ENCODE measurements around the gene PAK4.

The PAK4 gene

DNA sequence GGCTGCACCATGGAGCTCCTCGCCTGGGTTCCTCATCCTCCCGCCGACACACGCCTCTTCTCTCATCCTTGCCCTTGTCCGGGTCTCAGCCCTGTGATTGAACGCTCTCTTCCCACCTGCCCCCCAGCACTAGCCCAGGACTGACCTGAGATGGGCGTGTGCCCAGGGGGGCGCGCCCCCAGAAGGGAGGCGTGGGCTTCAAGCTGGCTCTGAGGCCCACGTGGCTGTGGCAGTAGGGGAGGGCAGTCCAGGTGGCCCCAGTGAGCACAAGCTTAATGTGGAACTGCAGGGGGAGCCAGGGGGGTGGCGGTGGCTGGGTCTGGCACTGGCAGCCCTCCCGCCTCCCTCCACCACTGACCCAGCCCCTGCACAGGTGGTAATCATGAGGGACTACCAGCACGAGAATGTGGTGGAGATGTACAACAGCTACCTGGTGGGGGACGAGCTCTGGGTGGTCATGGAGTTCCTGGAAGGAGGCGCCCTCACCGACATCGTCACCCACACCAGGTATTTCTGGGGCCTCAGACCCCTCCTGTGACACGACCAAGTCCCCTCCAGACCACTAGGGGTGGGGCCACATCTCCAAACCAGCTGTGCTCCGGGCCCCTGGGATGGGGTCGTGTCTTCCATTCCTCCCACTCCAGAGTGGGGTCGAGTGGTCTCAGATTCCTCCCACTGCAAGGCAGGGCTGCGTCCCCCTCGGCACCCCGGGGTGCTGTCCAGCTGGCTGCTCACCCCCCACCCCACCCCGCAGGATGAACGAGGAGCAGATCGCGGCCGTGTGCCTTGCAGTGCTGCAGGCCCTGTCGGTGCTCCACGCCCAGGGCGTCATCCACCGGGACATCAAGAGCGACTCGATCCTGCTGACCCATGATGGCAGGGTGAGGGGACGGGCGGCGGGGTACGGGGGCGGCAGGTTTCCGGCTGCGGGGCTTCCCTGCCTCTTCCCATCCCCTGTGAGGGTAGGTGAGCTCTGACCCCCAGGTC is 49.3 kb downstream of the PAK4 start:
- TF ChIP-seq POLR2A (IDR thresholded peaks at IDR 0.05; ENCODE audit: low read length) (no peak), GATA1 (IDR thresholded peaks at IDR 0.05; ENCODE audit: low read depth, low read length) (no peak)
- no peak for DNase-seq

- DNase-seq = no peak
- no peak for TF ChIP-seq POLR2A (IDR thresholded peaks at IDR 0.05; ENCODE audit: low read length)
- TF ChIP-seq GATA1 (IDR thresholded peaks at IDR 0.05; ENCODE audit: low read depth, low read length) = no peak
Measured at GRCh38 chr19:39175564-39175963, 50.0 kb downstream of the PAK4 start.

DNA sequence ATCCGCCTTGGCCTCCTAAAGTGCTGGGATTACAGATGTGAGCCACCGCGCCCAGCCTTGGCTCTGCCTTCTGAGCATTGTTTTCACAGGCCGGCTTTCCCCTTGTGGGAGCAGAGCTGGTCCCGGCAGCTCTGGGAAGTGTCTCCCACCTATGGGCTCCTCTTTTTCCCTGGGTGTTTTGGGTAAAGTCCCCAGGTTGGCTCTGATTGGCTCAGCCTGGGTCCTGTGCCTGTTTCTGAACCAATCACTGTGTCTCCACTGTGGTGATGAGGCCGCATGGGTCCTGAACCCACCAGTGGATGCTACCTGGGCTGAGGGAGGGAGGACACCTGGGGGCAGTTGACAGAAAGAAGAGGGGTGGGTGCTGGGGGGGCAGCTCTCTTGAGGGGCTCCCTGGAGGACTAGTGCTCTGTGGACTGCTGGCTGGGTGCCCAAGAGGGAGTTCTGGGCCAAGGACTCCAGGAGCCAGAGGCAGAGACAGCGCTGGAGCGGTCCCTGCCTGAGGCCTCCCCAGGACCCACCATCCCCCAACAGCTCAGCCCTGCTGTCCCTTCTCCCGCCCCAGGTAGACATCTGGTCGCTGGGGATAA is 51.6 kb downstream of the PAK4 start:
- TF ChIP-seq POLR2A (IDR thresholded peaks at IDR 0.05; ENCODE audit: low read length) (no peak), GATA1 (IDR thresholded peaks at IDR 0.05; ENCODE audit: low read depth, low read length) (no peak)
- DNase-seq = no peak

DNA sequence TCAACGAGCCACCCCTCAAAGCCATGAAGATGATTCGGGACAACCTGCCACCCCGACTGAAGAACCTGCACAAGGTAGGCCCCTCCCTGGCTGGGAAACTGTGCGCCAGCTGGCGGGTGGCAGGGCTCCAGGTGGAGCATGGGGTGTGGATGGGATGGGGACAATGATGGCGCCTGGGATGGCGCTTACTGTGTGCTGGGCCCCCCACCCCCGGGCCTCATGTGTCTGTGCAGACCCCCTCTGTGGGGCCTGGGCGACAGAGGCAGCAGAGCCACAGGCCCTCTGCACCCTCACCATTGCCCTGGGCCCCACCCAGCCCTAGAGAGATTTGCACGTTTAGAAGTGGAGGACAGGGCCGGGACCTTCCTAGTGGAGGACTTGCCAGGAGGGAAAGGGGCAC is 52.1 kb downstream of the PAK4 start:
- no peak for TF ChIP-seq GATA1 (IDR thresholded peaks at IDR 0.05; ENCODE audit: low read depth, low read length)
- TF ChIP-seq POLR2A (IDR thresholded peaks at IDR 0.05; ENCODE audit: low read length) = no peak
- no peak for DNase-seq

GRCh38 chr19:39178296-39179006 is 52.9 kb downstream of the PAK4 start:
- DNase-seq = no peak
- TF ChIP-seq POLR2A (IDR thresholded peaks at IDR 0.05; ENCODE audit: low read length) (no peak), GATA1 (IDR thresholded peaks at IDR 0.05; ENCODE audit: low read depth, low read length) (no peak)

DNA sequence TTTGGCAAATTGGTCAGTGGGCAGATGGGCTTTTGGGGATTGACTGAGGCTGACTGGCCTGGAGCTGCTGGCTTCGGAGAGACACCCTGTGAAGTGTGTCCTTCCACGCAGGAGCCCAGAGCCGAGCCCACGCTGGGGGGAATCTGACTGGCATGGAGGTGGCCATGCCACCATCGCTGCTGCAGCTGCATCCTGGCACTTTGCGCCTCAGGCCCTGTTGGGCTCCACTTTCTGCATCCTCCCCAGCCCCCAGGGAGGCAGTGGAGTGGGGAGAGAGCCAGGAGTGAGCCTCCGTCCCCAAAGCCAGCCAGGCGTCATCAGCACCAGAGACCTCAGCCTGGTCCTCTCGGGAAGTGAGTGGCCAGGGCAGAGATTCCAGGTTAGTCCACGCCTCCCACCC is 54.2 kb downstream of the PAK4 start:
- DNase-seq = no peak
- TF ChIP-seq POLR2A (IDR thresholded peaks at IDR 0.05; ENCODE audit: low read length) (no peak), GATA1 (IDR thresholded peaks at IDR 0.05; ENCODE audit: low read depth, low read length) (no peak)

DNA sequence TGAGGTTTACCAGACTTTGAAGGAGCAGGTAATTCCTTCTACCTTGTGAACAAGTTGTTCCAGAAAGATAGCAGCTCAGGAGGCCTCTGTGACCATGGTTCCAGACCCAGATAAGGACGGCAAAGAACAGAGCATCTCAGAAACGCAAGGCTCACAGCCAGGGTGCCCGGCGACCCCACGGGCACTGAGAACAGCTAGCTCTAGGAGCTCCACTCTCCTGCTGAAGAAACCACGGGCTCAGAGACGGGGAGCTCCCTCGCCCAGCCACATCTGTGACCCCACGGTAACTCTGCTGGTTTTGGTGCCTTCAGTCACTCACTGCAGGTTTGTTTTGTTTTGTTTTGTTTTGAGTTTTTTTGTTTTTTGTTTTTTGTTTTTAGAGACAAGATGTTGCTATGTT is 55.2 kb downstream of the PAK4 start:
- TF ChIP-seq GATA1 (IDR thresholded peaks at IDR 0.05; ENCODE audit: low read depth, low read length) (no peak), POLR2A (IDR thresholded peaks at IDR 0.05; ENCODE audit: low read length) (no peak)
- no peak for DNase-seq

DNA sequence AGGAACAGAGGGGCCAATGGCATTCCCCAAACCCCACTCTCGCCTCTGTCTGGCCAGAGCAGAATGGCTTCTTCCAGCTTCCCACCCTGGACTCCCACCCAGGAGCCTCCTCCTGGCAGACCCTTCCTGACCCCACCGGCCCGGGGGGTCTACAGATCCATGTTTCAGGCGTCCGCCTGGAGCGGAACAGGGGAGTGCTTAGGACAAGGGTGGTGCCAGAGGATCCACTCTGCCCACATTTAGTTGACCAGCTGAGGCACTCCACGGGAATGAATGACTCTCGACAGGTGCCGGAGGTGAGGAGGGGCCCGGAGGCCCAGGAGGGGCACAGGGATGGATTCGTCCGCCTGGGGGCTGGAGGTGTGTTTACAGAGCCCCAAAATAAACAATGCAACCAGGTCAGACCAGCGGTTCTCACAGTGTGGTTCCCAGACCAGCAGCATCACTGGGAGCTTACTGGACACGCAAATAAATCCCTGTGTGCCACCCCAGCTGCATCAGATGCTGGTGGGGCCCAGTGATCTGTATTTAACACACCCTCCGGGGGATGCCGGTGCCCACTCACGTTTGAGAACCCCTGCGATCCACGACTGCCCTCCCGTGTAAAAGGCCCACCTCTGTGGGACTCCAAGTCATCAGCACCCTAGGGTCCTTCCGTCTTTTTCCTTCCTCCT is 56.1 kb downstream of the PAK4 start:
- TF ChIP-seq GATA1 (IDR thresholded peaks at IDR 0.05; ENCODE audit: low read depth, low read length) = no peak
- no peak for TF ChIP-seq POLR2A (IDR thresholded peaks at IDR 0.05; ENCODE audit: low read length)
- DNase-seq = no peak

GRCh38 chr19:39182174-39182505 is 56.6 kb downstream of the PAK4 start:
- no peak for TF ChIP-seq POLR2A (IDR thresholded peaks at IDR 0.05; ENCODE audit: low read length)
- no peak for TF ChIP-seq GATA1 (IDR thresholded peaks at IDR 0.05; ENCODE audit: low read depth, low read length)

DNA sequence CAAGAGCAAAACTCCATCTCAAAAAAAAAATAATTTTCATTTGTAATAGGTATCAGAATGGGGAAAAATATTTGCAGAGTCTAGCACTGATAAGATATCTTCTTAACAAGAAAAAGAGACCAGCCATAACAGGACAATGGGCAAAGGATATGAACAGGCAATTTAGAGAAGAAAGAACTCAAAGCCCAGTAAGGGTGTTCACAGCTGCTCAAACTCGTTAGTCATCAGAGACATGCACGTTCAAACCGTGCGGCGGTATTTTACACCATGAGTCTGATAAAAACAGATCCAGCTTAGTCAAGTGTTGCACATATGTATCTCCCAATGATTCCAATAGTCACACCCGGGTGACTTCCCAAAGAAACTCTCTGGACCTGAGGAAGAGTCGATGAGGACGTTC is 57.5 kb downstream of the PAK4 start:
- no peak for DNase-seq
- TF ChIP-seq GATA1 (IDR thresholded peaks at IDR 0.05; ENCODE audit: low read depth, low read length) = no peak

More at GRCh38 chr19:39182174-39182505, 56.6 kb downstream of the PAK4 start:
- no peak for DNase-seq

DNA sequence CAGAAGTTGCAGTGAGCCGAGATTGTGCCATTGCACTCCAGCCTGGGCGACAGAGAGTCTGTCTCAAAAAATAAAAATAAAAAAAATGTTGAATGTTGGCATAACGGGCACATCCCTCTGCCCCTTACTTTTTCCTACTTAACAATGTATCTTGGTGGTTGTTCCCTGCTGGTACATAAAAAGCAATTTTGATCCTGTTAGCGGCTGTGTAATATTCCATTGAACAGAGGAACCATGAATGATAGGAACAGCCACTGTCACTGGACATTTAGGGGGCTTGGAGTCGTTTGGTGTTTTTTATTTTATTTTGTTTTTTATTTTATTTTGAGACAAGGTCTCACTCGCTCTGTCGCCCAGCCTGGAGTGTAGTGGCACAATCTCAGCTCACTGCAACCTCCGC is 60.8 kb downstream of the PAK4 start:
- DNase-seq = no peak
- TF ChIP-seq GATA1 (IDR thresholded peaks at IDR 0.05; ENCODE audit: low read depth, low read length) (no peak), POLR2A (IDR thresholded peaks at IDR 0.05; ENCODE audit: low read length) (no peak)

DNA sequence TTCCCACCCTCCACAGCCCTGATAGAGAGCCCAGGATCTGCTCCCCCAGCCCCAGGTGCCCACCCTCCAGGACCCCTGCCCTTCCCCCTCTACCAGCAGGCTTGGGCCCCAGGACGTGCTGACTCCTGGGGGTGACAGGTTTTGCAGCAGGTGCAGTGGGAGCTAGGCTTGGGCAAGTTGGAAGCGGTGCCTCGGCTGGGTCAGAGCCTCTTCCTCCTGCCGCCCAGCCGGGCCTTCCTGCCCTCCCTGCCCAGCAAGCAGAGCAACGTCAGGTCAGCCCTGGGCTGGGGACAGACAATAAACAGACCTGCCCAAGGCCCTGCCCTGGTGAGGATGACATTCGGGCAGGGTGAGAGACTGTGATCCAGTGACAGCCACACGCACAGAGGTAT is 62.0 kb downstream of the PAK4 start:
- DNase-seq = no peak
- TF ChIP-seq GATA1 (IDR thresholded peaks at IDR 0.05; ENCODE audit: low read depth, low read length) = no peak
- TF ChIP-seq POLR2A (IDR thresholded peaks at IDR 0.05; ENCODE audit: low read length) = no peak

GRCh38 chr19:39188960-39189359 is 63.4 kb downstream of the PAK4 start:
- no peak for TF ChIP-seq GATA1 (IDR thresholded peaks at IDR 0.05; ENCODE audit: low read depth, low read length)
- TF ChIP-seq POLR2A (IDR thresholded peaks at IDR 0.05; ENCODE audit: low read length) = no peak
- no peak for DNase-seq

DNA sequence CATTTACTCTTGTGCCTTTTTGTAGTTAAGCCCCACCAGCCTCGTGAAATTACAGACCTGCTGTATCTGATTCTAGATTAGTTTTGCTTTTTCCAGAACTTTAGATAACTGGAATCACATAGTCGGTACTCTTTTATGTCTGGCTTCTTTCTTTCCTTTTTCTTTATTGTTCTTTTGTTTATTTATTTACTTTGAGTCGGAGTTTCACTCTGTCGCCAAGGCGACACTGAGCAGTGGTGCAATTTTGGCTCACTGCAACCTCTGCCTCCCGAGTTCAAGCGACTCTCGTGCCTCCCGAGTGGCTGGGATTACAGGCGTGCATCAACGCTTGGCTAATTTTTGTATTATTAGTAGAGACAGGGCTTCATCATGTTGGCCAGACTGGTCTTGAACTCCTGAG is 65.2 kb downstream of the PAK4 start:
- DNase-seq = no peak
- no peak for TF ChIP-seq GATA1 (IDR thresholded peaks at IDR 0.05; ENCODE audit: low read depth, low read length)
- TF ChIP-seq POLR2A (IDR thresholded peaks at IDR 0.05; ENCODE audit: low read length) = no peak
